Measurements from ENCODE around the gene ATP10A. TPM values are rescaled to one million over a fixed set of nuclear protein-coding genes. Genes with fewer than 3 reads are reported as not detected.
"Not testable (repeated sequence)": the region's sequence is repeated elsewhere in the genome, so short reads cannot be mapped to it uniquely, and the experiment has no call there.

The ATP10A gene
- total RNA-seq, 2 donors from 2014 or later = 28.6 to 36.8 TPM

- Mint-ChIP-seq H3K27ac (no peak overlapping the region), H3K36me3 (ENCODE audit: low read depth) (peaks cover 2% of the 10 kb centered on the region), H3K4me3 (no peak overlapping the region), H3K27me3 (no peaks in the 10 kb centered on the region), H3K4me1 (peaks cover 15% of the 10 kb centered on the region)
- DNase-seq (no peak), ATAC-seq (no peak)
- no peaks in the 10 kb centered on the region for H3K9me3 ChIP-seq (ENCODE audit: control insufficient read depth, low read length, poor library complexity, severe bottlenecking)
Observed at GRCh38 chr15:25774871-25775270, 88.3 kb downstream of the ATP10A start.

GRCh38 chr15:25773248-25773647, 89.9 kb downstream of the ATP10A start:
- no peaks in the 10 kb centered on the region for H3K9me3 ChIP-seq (ENCODE audit: control insufficient read depth, low read length, poor library complexity, severe bottlenecking)
- DNase-seq = no peak
- Mint-ChIP-seq H3K36me3 (ENCODE audit: low read depth) (peaks cover 2% of the 10 kb centered on the region), H3K4me3 (no peak overlapping the region), H3K4me1 (peaks cover 9% of the 10 kb centered on the region), H3K27me3 (no peaks in the 10 kb centered on the region), H3K27ac (peak overlapping the region; percentile 24)
- no peak for ATAC-seq

- peaks cover 8% of the 10 kb centered on the region for H3K4me1 Mint-ChIP-seq
Observed at GRCh38 chr15:25772500-25772899, 90.6 kb downstream of the ATP10A start.

GRCh38 chr15:25771736-25772135, 91.4 kb downstream of the ATP10A start:
- peak overlapping the region; percentile 21 for H3K27ac Mint-ChIP-seq
- DNase-seq; H3K36me3 Mint-ChIP-seq (ENCODE audit: low read depth): not testable (repeated sequence)

More at GRCh38 chr15:25772500-25772899, 90.6 kb downstream of the ATP10A start:
- DNase-seq (no peak), ATAC-seq (no peak)
- H3K9me3 ChIP-seq (ENCODE audit: control insufficient read depth, low read length, poor library complexity, severe bottlenecking) = no peaks in the 10 kb centered on the region
- H3K36me3 Mint-ChIP-seq (ENCODE audit: low read depth) = peaks cover 2% of the 10 kb centered on the region
- H3K4me3 Mint-ChIP-seq = no peak overlapping the region
- no peak overlapping the region for H3K27ac Mint-ChIP-seq
- H3K27me3 Mint-ChIP-seq = no peaks in the 10 kb centered on the region

GRCh38 chr15:25771338-25771706, 91.8 kb downstream of the ATP10A start:
- DNase-seq (no peak), ATAC-seq (no peak)
- Mint-ChIP-seq H3K27ac (peak overlapping the region; percentile 21), H3K36me3 (ENCODE audit: low read depth) (peaks cover 2% of the 10 kb centered on the region), H3K27me3 (no peaks in the 10 kb centered on the region), H3K4me1 (peaks cover 8% of the 10 kb centered on the region), H3K4me3 (no peak overlapping the region)
- H3K9me3 ChIP-seq (ENCODE audit: control insufficient read depth, low read length, poor library complexity, severe bottlenecking) = no peaks in the 10 kb centered on the region

More at GRCh38 chr15:25771736-25772135, 91.4 kb downstream of the ATP10A start:
- not testable (repeated sequence) for H3K9me3 ChIP-seq (ENCODE audit: control insufficient read depth, low read length, poor library complexity, severe bottlenecking); H3K4me3 Mint-ChIP-seq; H3K4me1 Mint-ChIP-seq; H3K27me3 Mint-ChIP-seq; ATAC-seq

GRCh38 chr15:25770618-25771337, 92.3 kb downstream of the ATP10A start:
- Mint-ChIP-seq H3K36me3 (ENCODE audit: low read depth) (peaks cover 2% of the 10 kb centered on the region), H3K4me3 (no peak overlapping the region), H3K27me3 (no peaks in the 10 kb centered on the region), H3K4me1 (peaks cover 7% of the 10 kb centered on the region), H3K27ac (no peak overlapping the region)
- ATAC-seq (no peak), DNase-seq (no peak)
- H3K9me3 ChIP-seq (ENCODE audit: control insufficient read depth, low read length, poor library complexity, severe bottlenecking) = no peaks in the 10 kb centered on the region

- H3K4me3 Mint-ChIP-seq = no peak overlapping the region
- peaks cover 8% of the 10 kb centered on the region for H3K36me3 Mint-ChIP-seq (ENCODE audit: low read depth)
- peaks cover 12% of the 10 kb centered on the region for H3K4me1 Mint-ChIP-seq
- no peak overlapping the region for H3K27ac Mint-ChIP-seq
- DNase-seq (no peak), ATAC-seq (no peak)
- no peaks in the 10 kb centered on the region for H3K27me3 Mint-ChIP-seq
- H3K9me3 ChIP-seq (ENCODE audit: control insufficient read depth, low read length, poor library complexity, severe bottlenecking) = no peaks in the 10 kb centered on the region
Observed at GRCh38 chr15:25770031-25770430, 93.1 kb downstream of the ATP10A start.

- H3K4me3 Mint-ChIP-seq = no peak overlapping the region
- H3K27me3 Mint-ChIP-seq = no peaks in the 10 kb centered on the region
- ATAC-seq (no peak), DNase-seq (no peak)
- peaks cover 9% of the 10 kb centered on the region for H3K36me3 Mint-ChIP-seq (ENCODE audit: low read depth)
- H3K27ac Mint-ChIP-seq = no peak overlapping the region
- no peaks in the 10 kb centered on the region for H3K9me3 ChIP-seq (ENCODE audit: control insufficient read depth, low read length, poor library complexity, severe bottlenecking)
- peaks cover 11% of the 10 kb centered on the region for H3K4me1 Mint-ChIP-seq
Observed at GRCh38 chr15:25768271-25768670, 94.9 kb downstream of the ATP10A start.

GRCh38 chr15:25767356-25768151, 95.6 kb downstream of the ATP10A start:
- peaks cover 9% of the 10 kb centered on the region for H3K36me3 Mint-ChIP-seq (ENCODE audit: low read depth)
- no peaks in the 10 kb centered on the region for H3K9me3 ChIP-seq (ENCODE audit: control insufficient read depth, low read length, poor library complexity, severe bottlenecking)
- DNase-seq = no peak
- no peak overlapping the region for H3K27ac Mint-ChIP-seq
- ATAC-seq = no peak
- no peak overlapping the region for H3K4me3 Mint-ChIP-seq
- peaks cover 14% of the 10 kb centered on the region for H3K4me1 Mint-ChIP-seq
- no peaks in the 10 kb centered on the region for H3K27me3 Mint-ChIP-seq

GRCh38 chr15:25766417-25766816, 96.7 kb downstream of the ATP10A start:
- ATAC-seq (no peak), DNase-seq (no peak)
- peaks cover 9% of the 10 kb centered on the region for H3K36me3 Mint-ChIP-seq (ENCODE audit: low read depth)
- no peak overlapping the region for H3K4me3 Mint-ChIP-seq
- H3K4me1 Mint-ChIP-seq = peaks cover 19% of the 10 kb centered on the region
- no peaks in the 10 kb centered on the region for H3K9me3 ChIP-seq (ENCODE audit: control insufficient read depth, low read length, poor library complexity, severe bottlenecking)
- H3K27ac Mint-ChIP-seq = no peak overlapping the region
- H3K27me3 Mint-ChIP-seq = no peaks in the 10 kb centered on the region

GRCh38 chr15:25764980-25765735, 98.0 kb downstream of the ATP10A start:
- DNase-seq (no peak), ATAC-seq (no peak)
- Mint-ChIP-seq H3K4me3 (no peak overlapping the region), H3K27ac (no peak overlapping the region), H3K27me3 (no peaks in the 10 kb centered on the region), H3K4me1 (peaks cover 18% of the 10 kb centered on the region), H3K36me3 (ENCODE audit: low read depth) (peaks cover 9% of the 10 kb centered on the region)
- no peaks in the 10 kb centered on the region for H3K9me3 ChIP-seq (ENCODE audit: control insufficient read depth, low read length, poor library complexity, severe bottlenecking)

- H3K4me1 Mint-ChIP-seq = peaks cover 18% of the 10 kb centered on the region
- H3K27me3 Mint-ChIP-seq = no peaks in the 10 kb centered on the region
- ATAC-seq (no peak), DNase-seq (no peak)
- H3K27ac Mint-ChIP-seq = no peak overlapping the region
- H3K4me3 Mint-ChIP-seq = no peak overlapping the region
- no peaks in the 10 kb centered on the region for H3K9me3 ChIP-seq (ENCODE audit: control insufficient read depth, low read length, poor library complexity, severe bottlenecking)
- H3K36me3 Mint-ChIP-seq (ENCODE audit: low read depth) = peaks cover 9% of the 10 kb centered on the region
Observed at GRCh38 chr15:25763954-25764353, 99.2 kb downstream of the ATP10A start.

GRCh38 chr15:25763331-25763751, 99.8 kb downstream of the ATP10A start:
- ATAC-seq (no peak), DNase-seq (no peak)
- Mint-ChIP-seq H3K4me1 (peaks cover 19% of the 10 kb centered on the region), H3K36me3 (ENCODE audit: low read depth) (peaks cover 9% of the 10 kb centered on the region), H3K27ac (no peak overlapping the region), H3K4me3 (no peak overlapping the region), H3K27me3 (no peaks in the 10 kb centered on the region)
- no peaks in the 10 kb centered on the region for H3K9me3 ChIP-seq (ENCODE audit: control insufficient read depth, low read length, poor library complexity, severe bottlenecking)

All from T-helper 17 cell (primary cell).